GM19099 (cell line): ENCODE measurements around the gene BRME1.

ENCODE experiments used
- POLR2A ChIP-seq: IDR thresholded peaks from 3 replicates; pipeline ENCODE4 v1.6.1; 2011; ENCODE audit warnings: low read depth; ENCODE audit not compliant: insufficient read length; ENCODE audit errors: extremely low read depth

BRME1 gene

DNA sequence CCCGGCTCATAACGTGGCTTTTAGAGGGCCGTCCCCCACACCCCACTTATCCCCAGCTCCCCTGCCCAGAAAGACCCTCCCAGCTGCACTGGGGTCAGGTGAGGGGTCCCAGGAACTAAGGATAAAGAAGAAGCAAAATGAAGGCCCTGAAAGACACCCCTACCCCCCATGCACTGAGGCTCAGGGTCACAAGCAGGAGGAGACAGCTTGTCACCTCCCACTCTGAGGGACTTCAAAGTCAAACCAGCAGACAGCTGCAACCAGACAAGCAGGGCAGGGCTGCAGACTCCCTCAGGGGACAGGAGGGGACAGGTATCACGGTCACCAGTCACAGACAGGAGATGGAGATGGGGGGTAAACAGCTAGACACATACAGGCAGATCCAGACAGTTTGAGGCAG, 35.0 kb downstream of the BRME1 start:
- no peak for TF ChIP-seq POLR2A

GRCh38 chr19:13869281-13869680, 36.6 kb downstream of the BRME1 start:
- TF ChIP-seq POLR2A = no peak

DNA sequence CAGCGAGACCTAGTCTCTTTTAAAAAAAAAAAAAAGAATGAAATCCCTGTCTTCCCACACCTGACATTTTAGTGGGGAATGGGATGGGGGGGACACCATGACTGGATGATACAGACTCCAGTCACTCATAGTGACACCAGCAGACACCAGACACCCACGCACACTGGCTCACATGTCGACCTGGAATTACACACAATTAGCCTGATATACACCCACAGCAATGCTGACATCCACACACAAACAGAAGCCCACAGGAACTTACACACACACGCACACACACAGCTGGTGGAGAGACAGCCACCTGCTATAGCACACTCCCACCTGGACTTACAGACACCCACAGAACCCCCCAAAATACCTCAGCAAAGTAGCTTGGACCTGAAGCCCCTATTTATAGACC, 37.3 kb downstream of the BRME1 start:
- no peak for TF ChIP-seq POLR2A

DNA sequence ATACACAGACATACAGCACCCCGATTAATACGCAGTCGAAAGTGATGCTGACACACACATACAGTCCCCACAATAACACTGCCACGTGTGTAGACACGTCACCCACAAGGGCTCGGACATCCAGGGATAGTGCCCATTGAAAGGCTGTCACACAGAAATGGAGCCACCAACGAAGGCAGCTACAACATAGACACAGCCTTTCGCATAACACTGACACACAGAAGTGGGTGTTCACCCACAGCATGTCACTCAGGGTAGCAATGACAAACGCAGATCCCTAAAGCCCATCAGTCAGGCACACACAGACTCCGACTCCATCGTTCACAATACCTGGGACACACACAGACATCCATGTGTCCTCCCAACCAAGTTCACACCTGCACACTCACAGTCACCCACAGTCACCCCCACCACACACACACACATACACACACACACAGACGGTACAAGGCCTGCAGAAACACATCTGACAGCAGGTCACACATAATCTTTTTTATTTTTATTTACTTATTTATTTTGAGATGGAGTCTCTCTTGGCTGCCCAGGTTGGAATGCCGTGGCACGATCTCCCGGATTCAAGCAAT, 39.4 kb downstream of the BRME1 start:
- no peak for TF ChIP-seq POLR2A

DNA sequence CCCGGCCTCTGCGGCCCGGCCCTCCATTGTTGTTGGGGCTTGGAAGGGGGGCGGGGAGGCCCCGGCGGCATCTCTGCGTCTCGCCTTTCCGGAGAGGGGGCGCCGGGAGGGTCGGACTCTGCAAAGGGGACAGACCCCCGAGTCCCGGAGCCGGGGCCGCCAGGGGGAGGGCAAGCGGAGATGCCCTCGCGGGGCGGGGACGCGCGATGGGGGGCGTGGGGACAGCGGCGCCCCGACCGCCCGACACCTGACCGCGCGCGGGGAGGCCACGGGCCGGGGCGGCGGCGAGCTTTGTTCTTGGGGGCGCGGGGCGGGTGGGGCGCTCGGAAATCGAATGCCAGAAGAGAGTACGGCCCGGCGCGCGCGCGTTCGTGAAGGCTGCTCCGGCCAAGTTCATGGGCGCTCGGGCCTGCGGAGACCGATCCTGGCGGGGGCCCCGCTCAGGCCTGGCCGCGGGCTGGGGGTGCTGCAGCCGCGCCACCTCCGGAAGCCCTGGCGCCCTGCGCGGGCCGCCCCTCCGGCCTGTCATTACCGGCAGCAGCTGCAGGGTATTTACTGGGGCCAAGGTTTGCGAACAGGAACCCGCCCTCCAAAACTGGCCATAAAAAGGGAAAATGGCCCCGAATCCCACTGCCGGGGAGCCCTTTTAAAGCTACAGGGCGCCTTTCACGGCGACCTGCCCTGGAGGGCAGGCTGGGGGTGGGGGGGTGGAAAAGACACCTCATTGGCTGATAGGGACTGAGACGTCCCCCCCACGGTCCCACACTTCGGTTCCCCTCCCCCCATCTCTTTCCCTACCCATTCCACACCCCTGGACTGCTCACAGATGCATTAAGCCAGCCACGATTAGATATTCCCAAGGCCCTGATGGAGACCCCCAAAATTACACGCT, 40.1 kb downstream of the BRME1 start:
- TF ChIP-seq POLR2A = peak; percentile 45

- no peak for TF ChIP-seq POLR2A
These were observed 41.0 kb downstream of the BRME1 start for GRCh38 chr19:13864667-13865570.

GRCh38 chr19:13864046-13864666, 41.8 kb downstream of the BRME1 start:
- no peak for TF ChIP-seq POLR2A

DNA sequence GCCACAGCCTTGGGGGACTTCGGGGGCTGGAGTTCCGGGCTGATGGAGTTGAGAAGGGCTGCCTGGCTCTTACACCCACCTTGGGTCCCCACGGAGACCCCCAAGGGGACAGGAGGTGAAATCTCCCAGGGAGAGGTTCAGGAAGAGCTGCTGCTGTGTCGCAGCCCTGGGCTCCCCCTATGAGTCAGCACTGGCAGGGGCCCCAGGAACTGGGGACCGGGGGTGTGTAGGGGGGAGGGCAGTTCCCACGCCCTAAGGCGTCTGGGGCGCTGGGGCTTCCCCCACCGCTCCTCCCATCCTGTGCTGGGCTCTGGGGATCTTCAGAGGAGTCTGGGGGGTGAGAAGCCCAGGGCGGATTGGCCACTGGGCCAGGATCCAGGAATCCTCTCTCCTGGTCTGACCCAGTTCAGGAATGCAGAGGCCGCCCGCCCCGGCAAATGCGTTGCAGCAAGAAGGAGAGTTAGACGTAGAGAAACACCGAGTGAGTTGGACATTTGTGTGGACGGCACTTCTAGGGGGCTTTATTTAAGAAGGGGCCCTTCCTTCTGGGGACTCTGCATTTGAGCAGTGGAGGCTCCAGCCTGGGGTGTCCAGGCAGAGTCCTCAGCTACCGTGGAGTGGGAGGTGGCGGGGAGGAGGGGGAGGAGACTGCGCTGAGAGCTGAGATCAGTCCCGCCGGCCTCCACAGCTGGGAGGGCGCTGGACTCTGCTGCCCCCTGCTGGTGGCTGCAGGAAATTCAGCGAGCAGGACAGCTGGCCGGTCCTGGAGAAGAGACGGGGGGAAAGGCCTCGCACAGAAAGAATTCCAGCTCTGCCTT, 44.0 kb downstream of the BRME1 start:
- TF ChIP-seq POLR2A = peak; percentile 59

- TF ChIP-seq POLR2A = no peak
These were observed 44.6 kb downstream of the BRME1 start for GRCh38 chr19:13861392-13861713.

DNA sequence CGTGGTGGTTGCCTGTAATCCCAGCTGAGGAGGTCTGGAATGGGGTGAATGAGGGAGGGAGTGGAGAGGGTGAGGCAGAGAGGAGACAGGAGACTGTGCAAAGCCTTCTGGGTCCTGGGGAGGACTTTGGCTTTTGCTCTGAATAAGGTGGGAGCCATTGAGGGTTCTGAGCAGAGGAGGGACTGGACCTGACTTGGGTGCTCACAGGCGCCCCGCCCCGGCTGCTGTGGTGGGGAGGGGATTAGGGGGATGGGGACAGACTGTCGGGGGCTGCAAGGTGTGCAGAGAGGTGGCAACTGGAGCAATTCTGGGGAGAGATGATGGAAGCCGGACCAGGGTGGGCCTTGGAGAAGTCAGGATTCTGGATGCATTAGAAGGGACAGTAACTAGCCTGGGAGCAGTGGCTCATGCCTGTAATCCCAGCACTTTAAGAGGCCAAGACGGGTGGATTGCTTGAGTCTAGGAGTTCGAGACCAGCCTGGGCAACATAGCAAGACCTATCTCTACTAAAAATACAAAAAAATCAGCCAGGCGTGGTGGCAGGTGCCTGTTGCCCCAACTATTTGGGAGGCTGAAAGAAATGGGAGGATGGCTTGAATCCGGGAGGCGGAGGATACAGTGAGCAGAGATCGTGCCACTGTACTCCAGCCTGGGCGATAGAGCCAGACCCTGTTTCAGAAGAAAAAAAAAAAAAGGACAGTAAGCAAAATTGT, 45.1 kb downstream of the BRME1 start:
- no peak for TF ChIP-seq POLR2A

- TF ChIP-seq POLR2A = no peak
These were observed 46.5 kb downstream of the BRME1 start for GRCh38 chr19:13859361-13859880.

GRCh38 chr19:13856497-13856896, 49.4 kb downstream of the BRME1 start:
- TF ChIP-seq POLR2A = no peak

- TF ChIP-seq POLR2A = no peak
These were observed 54.8 kb downstream of the BRME1 start for GRCh38 chr19:13850910-13851733.
